Fibroblast of skin of abdomen (primary cell): ENCODE data around the gene CHRNB4.
"Not testable (repeated sequence)": the region's sequence is repeated elsewhere in the genome, so short reads cannot be mapped to it uniquely, and the experiment has no call there.

Experiments used
- DNase-seq: peaks from one replicate; pipeline ENCODE4 v3.0.0-alpha.2; 2013

Gene CHRNB4

DNA sequence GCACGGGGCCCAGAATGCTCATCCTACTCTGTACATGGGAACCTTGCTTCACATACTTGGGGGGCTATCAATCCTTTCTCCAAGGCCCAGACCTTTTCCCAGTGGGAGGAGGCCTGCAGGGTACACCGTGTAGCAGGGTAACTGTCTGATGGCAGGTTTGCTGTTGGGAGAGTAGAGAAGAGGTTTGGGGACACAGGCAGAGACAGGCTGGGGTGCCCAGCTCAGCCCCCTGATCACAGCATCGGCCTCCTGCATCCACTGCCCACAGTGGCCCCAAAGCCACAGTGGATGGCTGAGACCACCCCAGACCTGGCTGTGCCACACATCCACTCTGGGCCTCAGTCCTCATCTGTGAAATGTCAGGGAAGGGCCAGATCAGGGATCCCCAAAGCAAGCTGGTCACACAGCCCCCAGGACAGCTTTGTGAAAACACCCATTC, 25.8 kb downstream of the CHRNB4 start:
- DNase-seq, result no peak

DNA sequence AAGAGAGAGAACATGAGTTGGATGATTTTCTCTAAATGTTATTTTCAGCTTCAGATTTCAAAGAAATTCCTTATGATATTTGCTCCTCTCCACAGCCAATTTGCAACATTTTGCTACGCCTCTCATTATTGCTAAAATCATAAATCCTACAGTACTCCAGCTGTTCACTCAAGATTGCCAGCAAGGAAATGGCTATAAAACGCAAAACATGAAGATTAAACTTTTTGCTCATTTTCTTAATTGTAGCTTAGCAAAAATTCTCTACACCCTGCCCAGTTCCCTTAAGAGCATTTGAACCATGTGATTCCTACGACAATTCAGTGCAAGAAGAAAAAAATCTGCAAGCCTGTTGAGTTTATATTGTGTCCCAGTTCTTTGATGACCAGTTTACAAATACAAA, 27.0 kb downstream of the CHRNB4 start:
- no peak for DNase-seq

DNA sequence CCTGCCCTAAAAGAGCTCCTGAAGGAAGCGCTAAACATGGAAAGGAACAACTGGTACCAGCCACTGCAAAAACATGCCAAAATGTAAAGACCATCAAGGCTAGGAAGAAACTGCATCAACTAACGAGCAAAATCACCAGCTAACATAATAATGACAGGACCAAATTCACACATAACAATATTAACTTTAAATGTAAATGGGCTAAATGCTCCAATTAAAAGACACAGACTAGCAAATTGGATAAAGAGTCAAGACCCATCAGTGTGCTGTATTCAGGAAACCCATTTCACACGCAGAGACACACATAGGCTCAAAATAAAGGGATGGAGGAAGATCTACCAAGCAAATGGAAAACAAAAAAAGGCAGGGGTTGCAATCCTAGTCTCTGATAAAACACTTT, 31.5 kb downstream of the CHRNB4 start:
- DNase-seq, result not testable (repeated sequence)

DNA sequence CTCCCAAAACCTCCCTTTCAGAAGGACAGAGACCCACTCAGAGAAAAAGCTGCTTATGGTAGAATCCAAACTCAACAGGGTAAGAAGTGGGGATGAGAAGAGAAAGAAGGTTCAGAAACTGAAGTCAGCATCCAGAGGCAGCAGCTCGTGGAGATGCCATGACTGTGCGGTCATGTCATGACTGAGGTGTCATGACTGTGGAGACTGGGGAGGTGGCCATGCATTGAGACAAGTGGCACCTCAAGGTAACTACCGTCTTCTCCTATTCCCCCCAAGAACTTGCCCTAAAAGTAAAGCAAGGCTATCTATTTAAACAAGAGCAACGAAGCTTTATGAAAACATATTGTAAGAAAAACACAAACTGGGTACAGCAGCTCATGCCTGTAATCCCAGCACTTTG, 35.3 kb downstream of the CHRNB4 start:
- no peak for DNase-seq

DNA sequence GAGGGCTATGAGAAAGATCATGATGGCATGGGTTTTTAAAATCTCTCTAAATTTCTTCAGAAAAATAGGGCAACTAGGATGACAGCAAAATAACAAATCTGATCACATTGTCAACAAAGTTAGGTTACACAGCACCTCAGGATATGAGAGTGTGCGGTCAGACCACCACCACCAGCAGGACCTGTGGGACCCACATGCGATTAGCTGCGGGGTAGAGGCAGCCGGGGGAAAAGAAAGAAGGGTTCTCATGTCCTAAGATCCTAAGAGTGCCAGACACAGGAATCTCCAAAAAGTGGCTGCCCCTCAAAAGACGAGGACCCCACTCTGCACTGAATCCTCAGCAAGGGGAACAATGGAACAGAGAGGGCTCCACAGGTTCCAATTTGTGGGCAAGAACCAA, 35.8 kb downstream of the CHRNB4 start:
- no peak for DNase-seq

DNA sequence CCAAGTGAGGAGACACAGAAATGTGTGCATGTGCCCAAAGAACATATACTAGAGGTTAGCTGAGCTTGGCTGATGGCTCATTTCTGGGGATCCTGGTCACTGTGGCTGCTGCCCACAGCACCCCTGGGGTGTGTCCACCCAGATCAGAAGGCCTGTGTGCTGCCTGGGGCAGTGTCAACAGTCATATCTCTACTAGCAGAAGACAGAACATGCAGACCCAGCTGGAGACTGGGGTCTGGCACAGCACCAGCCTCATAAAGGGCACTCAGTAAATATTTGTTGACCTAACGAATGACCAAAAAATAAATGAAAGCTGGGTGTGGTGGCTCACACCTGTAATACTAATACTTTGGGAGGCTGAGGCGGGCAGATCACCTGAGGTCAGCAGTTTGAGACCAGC, 36.6 kb downstream of the CHRNB4 start:
- no peak for DNase-seq

DNA sequence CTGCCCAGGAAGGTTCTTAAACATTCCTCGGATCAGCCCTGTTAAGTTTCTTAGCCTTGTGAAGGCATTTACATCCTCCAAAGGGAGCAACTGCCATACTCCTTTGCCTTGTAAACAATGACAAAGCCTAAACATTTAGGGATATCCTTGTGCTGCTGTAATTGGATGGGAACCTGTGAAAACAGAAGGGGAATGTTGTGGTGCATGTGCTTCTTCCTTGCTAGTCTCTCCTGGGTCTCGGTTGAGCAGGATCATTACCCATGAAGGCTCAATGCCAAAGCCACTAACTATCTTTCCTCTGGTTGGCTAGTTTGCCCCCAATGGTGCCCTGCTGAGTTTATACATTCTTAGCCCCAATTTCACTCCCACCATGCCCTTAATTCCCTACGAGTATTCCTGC, 37.5 kb downstream of the CHRNB4 start:
- DNase-seq, result no peak

DNA sequence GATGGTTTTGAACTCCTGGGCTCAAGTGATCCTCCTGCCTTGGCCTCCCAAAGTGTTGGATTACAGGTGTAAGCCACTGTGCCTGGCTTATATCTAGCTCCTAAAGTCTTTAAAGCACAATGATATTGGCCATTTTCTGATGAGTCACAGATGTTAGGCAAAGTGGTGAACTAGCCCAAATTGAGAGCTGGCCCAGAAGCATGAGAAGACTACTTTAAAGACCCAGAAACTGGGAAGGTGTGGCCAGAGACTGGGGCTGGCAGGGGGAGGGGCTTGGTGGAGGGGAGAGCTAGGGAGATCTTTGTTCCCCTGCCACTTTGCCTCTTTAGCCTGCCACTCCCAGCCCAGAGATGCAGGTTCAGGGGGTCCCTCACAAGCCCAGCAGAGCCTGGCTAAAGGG, 41.8 kb downstream of the CHRNB4 start:
- DNase-seq, result no peak

DNA sequence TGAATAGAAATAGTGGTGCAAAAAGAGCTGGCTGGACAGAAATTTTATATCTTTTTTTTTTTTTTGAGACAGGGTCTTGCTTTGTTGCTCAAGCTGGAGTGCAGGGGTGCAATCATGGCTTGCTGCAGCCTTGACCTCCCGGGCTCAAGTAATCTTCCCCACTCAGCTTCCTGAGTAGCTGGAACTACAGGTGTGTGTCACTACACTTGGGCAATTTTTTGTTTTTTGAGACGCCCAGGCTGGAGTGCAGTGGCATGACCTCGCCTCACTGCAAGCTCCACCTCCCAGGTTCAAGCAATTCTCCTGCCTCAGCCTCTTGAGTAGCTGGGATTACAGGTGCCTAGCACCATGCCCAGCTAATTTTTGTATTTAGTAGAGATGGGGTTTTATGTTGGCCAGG, 42.7 kb downstream of the CHRNB4 start:
- DNase-seq, result no peak

DNA sequence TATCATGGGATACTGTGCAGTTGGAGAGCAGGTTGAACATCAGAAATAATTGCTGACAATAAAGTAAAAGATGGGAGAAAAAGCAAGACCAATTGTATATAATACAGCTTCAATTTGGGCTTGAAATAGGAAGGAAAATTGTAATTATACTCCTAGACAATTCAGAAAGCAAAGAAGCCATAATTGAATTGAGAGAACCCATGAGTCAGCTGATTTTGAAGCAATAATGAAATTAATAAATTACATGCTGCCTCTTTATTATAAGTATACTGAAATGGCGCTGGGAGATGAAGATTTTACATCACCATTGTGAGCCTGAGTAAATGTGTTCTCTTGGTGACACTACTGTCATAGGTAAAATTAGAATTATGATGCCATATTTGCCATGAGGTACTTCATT, 43.4 kb downstream of the CHRNB4 start:
- no peak for DNase-seq

DNA sequence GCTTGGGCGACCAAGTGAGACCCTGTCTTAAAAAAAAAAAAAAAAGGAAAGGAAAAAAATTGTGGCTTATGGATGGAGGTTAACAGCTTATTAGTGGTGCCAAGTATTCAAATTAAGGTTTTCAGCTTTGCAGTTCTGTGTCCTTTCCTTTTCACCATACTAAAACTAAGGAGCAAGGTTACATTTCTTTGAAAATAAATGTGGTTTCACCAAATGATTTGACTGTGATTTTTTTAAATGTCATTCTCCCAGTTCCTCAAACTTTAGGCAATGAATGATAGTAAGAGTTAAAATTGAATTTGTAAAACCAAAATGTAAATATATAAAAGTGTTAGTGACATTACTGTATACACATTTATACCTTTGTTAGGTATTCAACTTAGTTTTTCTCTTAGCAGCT, 66.1 kb downstream of the CHRNB4 start:
- DNase-seq, result no peak
